ENCODE results near the gene PIGV. TPM values are rescaled to one million over a fixed set of nuclear protein-coding genes. Genes with fewer than 3 reads are reported as not detected.
"Not testable (repeated sequence)": the region's sequence is repeated elsewhere in the genome, so short reads cannot be mapped to it uniquely, and the experiment has no call there.

Gene PIGV
- total RNA-seq, 1 donor from 2014 or later, result 7.8 TPM

DNA sequence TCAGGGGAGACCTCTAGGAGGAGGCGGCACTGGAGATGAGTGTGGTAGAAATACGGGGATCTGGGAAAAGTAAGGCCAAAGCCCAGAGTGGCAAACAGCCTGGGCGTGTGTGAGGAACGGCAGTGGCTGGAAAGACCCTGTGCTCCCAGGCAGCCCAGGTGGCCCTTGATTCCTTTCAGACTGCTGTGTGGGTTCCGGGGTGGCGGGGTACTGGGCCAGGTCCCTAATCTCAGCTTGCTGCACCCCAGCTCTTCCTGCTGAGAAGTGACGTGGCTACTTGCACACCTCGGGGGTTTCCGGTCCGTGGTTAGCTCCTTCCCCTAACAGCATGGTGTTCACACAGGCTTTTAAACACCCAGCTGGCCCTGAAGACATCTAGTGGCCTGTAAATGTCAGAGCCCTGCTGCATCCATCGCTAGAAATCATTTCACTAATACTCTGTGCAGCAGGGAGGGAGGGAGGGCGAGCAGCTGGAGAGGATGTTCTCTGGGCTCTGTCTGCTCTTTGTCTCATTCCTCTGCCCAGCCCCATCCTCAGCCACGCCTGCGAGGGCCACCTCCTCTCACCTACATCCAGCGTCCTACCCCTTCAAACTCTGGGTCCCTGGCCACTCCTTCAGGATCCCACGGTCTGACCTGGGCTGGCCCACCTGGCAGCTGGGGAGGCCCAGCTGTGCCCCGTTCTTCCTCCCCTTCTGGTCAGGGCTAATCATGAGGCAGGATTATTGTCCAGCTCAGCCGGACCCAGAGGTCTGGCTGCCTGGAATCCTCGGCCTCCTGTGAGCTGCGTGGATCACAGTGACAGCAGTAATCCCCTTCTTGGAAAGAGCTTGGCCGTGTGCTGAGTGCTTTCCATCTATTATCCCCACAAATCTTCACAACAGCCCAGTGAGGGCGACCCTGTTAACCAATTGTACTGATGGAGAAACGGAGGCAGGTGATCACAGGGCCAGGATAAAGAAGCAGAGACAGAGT, 46.0 kb downstream of the PIGV start:
- no peak for DNase-seq

DNA sequence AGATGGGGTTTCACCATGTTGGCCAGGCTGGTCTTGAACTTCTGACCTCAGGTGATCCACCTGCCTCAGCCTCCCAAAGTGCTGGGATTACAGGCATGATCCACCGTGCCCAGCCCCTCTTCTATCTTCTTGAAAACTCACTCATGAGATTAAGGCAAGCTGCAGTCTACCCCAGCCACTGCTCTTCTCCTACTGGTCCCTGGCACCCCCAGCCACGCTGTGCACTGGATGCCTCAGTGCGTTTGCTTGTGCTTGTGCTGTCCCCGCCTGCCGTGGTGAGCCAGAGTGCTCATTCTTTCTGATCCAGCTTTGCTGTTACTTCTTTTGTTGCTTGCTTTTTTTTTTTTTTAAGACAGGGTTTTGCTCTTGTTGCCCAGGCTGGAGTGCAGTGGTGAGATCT, 49.9 kb downstream of the PIGV start:
- not testable (repeated sequence) for DNase-seq

DNA sequence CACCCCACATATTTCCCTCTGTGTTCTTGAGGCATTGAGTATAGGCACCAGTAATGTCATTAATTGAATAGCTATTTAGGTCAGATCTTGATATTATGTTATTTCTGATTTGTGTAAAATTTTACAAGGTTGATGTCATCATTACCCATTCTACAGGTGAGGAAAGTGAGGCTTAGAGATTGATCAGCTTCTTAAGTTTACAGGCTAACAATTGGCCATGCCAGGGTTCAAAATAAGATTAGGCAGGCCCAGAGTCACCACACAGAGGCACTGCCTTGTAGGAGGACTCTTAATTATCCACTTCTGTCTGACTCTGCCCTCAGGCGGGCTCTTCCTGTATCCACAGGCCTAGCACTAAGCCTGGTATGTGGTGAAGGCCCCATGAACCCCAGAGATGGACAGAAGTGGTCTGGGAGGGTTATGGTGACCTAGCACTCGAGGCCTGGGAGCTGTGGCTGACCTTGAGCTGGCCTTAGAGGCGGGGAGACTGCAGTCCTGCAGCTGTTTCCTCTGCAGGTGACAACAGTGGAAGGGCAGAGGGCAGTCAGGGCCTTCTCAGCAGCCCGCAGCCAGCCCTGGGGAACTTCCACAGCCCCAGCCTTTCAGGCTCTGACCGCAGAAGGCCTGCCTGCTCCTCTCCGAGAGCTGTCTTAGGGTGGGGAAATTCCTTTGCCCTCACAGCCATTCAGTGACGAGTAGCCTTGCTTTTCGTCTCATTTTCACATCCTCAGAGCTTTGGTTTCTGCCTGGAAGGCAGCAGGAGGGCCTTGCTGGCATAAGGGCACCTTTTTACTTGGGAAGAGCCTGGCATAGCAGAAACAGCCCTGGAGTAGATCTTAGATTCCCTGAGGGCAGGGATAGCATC, 51.0 kb downstream of the PIGV start:
- DNase-seq, result no peak

DNA sequence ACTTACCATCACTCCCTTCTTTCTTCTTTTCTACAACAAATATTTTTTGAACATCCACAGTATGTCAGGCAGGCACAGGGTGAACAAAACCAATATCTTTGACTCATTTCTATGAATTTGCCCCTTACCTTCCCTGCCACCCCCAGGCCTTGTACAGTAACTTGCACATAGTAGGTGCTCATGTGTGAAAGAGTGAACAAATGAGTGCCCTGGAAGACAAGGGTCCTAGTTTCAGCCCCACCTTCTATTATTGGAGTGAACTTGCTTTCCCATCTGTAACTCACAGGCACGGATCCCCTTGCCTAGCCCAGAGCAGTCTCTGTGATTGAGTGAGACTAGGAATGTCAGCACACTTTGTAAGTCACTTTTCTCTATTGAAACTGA, 51.6 kb downstream of the PIGV start:
- DNase-seq, result no peak

DNA sequence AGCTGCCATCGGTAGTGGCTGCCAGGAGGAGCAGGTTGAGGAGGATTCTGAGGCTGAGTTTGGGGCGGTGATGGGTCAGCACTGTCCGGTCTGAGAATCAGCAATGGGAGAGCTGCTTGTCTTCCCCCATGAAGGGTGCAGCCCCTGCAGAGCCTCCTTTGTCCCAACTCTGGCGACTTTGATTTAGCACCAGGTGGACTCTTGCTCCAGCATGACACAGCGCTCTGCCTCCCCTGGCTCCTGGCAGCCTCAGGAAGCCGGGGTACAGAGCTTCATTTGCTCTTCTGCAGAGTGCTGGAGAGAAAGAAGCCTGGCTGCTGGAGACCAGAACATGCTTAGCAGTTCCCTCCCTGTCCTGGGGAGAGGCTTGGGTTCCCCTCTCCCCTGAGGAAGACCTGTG, 52.0 kb downstream of the PIGV start:
- no peak for DNase-seq

DNA sequence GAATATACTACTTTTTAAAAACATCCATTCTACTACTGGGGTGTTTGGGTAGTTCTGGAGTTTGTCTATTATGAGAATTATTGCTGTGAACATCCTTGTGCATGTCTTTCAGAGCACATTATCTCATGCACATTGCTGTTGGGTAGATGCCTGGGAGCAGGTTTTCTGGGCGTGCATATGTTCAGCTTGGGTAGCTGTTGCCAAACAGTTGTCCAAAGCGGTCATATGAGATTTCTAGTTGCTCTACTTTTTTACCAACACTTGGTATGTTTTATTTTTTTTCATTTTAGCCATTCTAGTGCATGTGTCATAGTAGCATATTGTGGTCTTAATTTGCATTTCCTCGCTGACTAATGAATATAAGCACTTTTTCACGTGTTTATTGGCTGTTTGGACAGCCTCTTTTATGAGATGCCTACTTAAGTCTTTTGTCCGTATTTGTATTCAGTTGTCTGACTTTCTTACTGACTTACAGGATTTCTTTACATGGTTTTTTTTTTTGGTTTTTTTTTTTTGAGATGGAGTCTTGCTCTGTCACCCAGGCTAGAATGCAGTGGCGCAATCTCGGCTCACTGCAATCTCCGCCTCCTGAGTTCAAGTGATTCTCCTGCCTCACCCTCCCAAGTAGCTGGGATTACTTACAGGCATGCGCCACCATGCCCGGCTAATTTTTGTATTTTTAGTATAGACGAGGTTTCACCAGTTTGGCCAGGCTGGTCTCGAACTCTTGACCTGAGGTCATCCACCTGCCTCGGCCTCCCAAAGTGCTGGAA, 56.9 kb downstream of the PIGV start:
- no peak for DNase-seq

DNA sequence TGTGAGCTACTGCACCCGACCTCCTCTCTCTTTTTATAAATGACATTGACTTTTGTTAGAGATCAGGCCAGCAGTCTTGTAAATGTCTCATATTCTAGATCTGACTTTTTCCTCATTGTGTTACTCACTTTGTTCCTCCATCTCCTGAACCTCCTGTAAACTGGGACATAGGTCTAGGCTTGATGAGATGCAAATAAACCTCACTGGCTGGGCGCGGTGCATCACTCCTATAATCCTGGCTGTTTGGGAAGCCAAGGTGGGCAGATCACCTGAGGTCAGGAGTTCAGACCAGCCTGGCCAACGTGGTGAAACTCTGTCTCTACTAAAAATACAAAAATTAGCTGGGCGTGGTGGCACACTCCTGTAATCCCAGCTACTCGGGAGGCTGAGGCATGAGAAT, 60.1 kb downstream of the PIGV start:
- DNase-seq, result not testable (repeated sequence)

Small RNAs within 50 kb of the gene (small RNA-seq; reads per million reads assigned to genes)
- gene RN7SL165P (ENCODE audit: low replicate concordance), result not detected

Other genes starting within 250 kb of the PIGV start
- gene ARID1A, start 91.9 kb upstream of the PIGV start, total RNA-seq, result 50.4 TPM
- gene ZDHHC18, start 38.7 kb downstream of the PIGV start, total RNA-seq, result 6.5 TPM
- gene SFN, start 75.2 kb downstream of the PIGV start, total RNA-seq, result 254 TPM
- gene GPN2, start 102.3 kb downstream of the PIGV start, total RNA-seq, result 9.0 TPM
- 8.5 TPM for gene GPATCH3, start 112.5 kb downstream of the PIGV start, total RNA-seq
- not detected for gene NR0B2, start 126.0 kb downstream of the PIGV start, total RNA-seq
- 24.0 TPM for gene NUDC, start 133.8 kb downstream of the PIGV start, total RNA-seq
- gene KDF1, start 172.5 kb downstream of the PIGV start, total RNA-seq, result 4.0 TPM
- 4.0 TPM for gene TRNP1, start 205.7 kb downstream of the PIGV start, total RNA-seq
- 18.1 TPM for gene TENT5B, start 224.9 kb downstream of the PIGV start, total RNA-seq

Measured in skin of body (tissue), 3 donors.